H1 (cell line): ENCODE measurements around the gene EMC1. TPM values are rescaled to one million over a fixed set of nuclear protein-coding genes. Genes with fewer than 3 reads are reported as not detected.

Experiments used
- CTCF ChIA-PET: fragments of 300-600 bp; sonication (Branson Sonifier 250); formaldehyde crosslinking; loops from one replicate; lab custom pipeline; 2021; ENCODE audit not compliant: partially characterized antibody; lab: Charles Lee
- POLR2A ChIA-PET: fragments of 300-600 bp; sonication (Branson Sonifier 250); formaldehyde crosslinking; loops from one replicate; lab custom pipeline; 2021; ENCODE audit warnings: inconsistent platforms; ENCODE audit not compliant: partially characterized antibody; lab: Charles Lee
- DNase-seq, 2 experiments: peaks; one replicate each; pipeline versions ENCODE4 v3.0.0 to v3.0.0-alpha.2; 2010 to 2022; ENCODE audit warnings: low spot score in 2 of 2, low read depth in 1 of 2, mixed read lengths in 1 of 2
- FAIRE-seq: peaks from 2 replicates; lab custom pipeline; 2011; peaks lifted over from hg19 to GRCh38; lab: Jason Lieb, UNC
- H2AFZ ChIP-seq: 2 replicates; pipeline ENCODE4 v1.8.1; 2012; ENCODE audit warnings: low read length, inconsistent platforms
- H2AK5ac ChIP-seq: 2 replicates; pipeline ENCODE4 v1.6.1; 2013; ENCODE audit warnings: low read depth, low read length
- H2BK120ac ChIP-seq: replicated peaks from 2 replicates; pipeline ENCODE3; 2013; ENCODE audit warnings: low read depth, low read length, inconsistent platforms
- H2BK12ac ChIP-seq: 2 replicates; pipeline ENCODE4 v1.6.1; 2013; ENCODE audit warnings: low read depth, low read length
- H2BK15ac ChIP-seq: 2 replicates; pipeline ENCODE4 v1.6.1; 2013; ENCODE audit warnings: low read length
- H2BK20ac ChIP-seq: 2 replicates; pipeline ENCODE4 v1.6.1; 2013; ENCODE audit warnings: low read length
- H2BK5ac ChIP-seq: 2 replicates; pipeline ENCODE4 v1.6.1; 2013; ENCODE audit warnings: low read depth, low read length
- H3K14ac ChIP-seq: 2 replicates; pipeline ENCODE4 v1.6.1; 2013; ENCODE audit warnings: inconsistent platforms; ENCODE audit not compliant: insufficient read length
- H3K18ac ChIP-seq: 2 replicates; pipeline ENCODE4 v1.6.1; 2013; ENCODE audit warnings: low read length; ENCODE audit errors: extremely low read depth
- H3K23ac ChIP-seq: 2 replicates; pipeline ENCODE4 v1.6.1; 2013; ENCODE audit warnings: inconsistent platforms; ENCODE audit not compliant: insufficient read length
- H3K23me2 ChIP-seq: 2 replicates; pipeline ENCODE4 v1.6.1; 2013; ENCODE audit warnings: low read depth, low read length
- H3K27ac ChIP-seq: 2 replicates; pipeline ENCODE4 v1.6.1; 2011; ENCODE audit warnings: low read depth, low read length, inconsistent platforms
- H3K27me3 ChIP-seq, 4 experiments: replicated peaks in 1 of 4; 1 replicate in 1 of 4; 2 replicates in 3 of 4; pipeline versions ENCODE4 v1.6.1 to v1.8.1; 2011 to 2013; ENCODE audit warnings: low read length in 3 of 4, mild to moderate bottlenecking in 3 of 4, inconsistent platforms in 2 of 4, mixed read lengths in 2 of 4, moderate library complexity in 1 of 4; ENCODE audit not compliant: control insufficient read depth in 3 of 4, insufficient read depth in 3 of 4; ENCODE audit errors: extremely low read depth in 1 of 4
- H3K36me3 ChIP-seq, 4 experiments: 2 replicates each; pipeline versions ENCODE4 v1.6.1 to v1.8.1; 2011 to 2013; ENCODE audit warnings: mild to moderate bottlenecking in 4 of 4, low read length in 3 of 4, moderate library complexity in 2 of 4, control low read depth in 1 of 4, inconsistent platforms in 1 of 4; ENCODE audit not compliant: insufficient read depth in 4 of 4, control insufficient read depth in 2 of 4
- H3K4ac ChIP-seq: replicated peaks from 2 replicates; pipeline ENCODE3; 2013; ENCODE audit warnings: low read length, low read depth, mixed read lengths, inconsistent platforms; ENCODE audit not compliant: insufficient read length
- H3K4me1 ChIP-seq, 4 experiments: replicated peaks in 1 of 4; 1 replicate in 1 of 4; 2 replicates in 3 of 4; pipeline versions ENCODE4 v1.6.1 to v1.8.1; 2011 to 2013; ENCODE audit warnings: low read length in 3 of 4, inconsistent platforms in 2 of 4, mixed read lengths in 1 of 4; ENCODE audit not compliant: insufficient read depth in 4 of 4, control insufficient read depth in 3 of 4
- H3K4me2 ChIP-seq, 2 experiments: 2 replicates each; pipeline versions ENCODE4 v1.6.1 to v1.8.1; 2011 to 2013; ENCODE audit warnings: low read depth in 2 of 2, low read length in 2 of 2, control low read depth in 1 of 2, inconsistent platforms in 1 of 2, mild to moderate bottlenecking in 1 of 2; ENCODE audit not compliant: insufficient read depth in 1 of 2
- H3K4me3 ChIP-seq, 4 experiments: fragments of 200-600, 300-600 bp in 1 of 4; sonication (generic), shearing (Covaris generic), sonication (Bioruptor Twin) in 1 of 4; 2 replicates each; pipeline versions ENCODE4 v1.5.1 to v1.8.1; 2011 to 2016; ENCODE audit warnings: low read length in 4 of 4, low read depth in 3 of 4, control low read depth in 2 of 4, inconsistent platforms in 2 of 4, mild to moderate bottlenecking in 2 of 4, mixed read lengths in 1 of 4, moderate library complexity in 1 of 4; ENCODE audit not compliant: insufficient read depth in 2 of 4; ENCODE audit errors: extremely low read depth in 1 of 4
- H3K56ac ChIP-seq: replicated peaks from 2 replicates; pipeline ENCODE3; 2013; ENCODE audit warnings: low read depth, mild to moderate bottlenecking, mixed read lengths, low read length, inconsistent platforms; ENCODE audit not compliant: insufficient read length
- H3K79me1 ChIP-seq: 2 replicates; pipeline ENCODE4 v1.6.1; 2013; ENCODE audit warnings: low read depth, low read length, control low read depth
- H3K79me2 ChIP-seq, 2 experiments: 2 replicates each; pipeline versions ENCODE4 v1.6.1 to v1.8.1; 2012 to 2013; ENCODE audit warnings: low read length in 2 of 2, mild to moderate bottlenecking in 2 of 2, inconsistent platforms in 1 of 2; ENCODE audit not compliant: insufficient read depth in 2 of 2, control insufficient read depth in 1 of 2
- H3K9ac ChIP-seq, 4 experiments: replicated peaks in 1 of 4; 1 replicate in 1 of 4; 2 replicates in 3 of 4; pipeline versions ENCODE4 v1.6.1 to v1.8.1; 2011 to 2013; ENCODE audit warnings: low read depth in 3 of 4, low read length in 3 of 4, control low read depth in 2 of 4, mild to moderate bottlenecking in 2 of 4, moderate library complexity in 2 of 4, inconsistent platforms in 1 of 4; ENCODE audit errors: extremely low read depth in 1 of 4
- H3K9me3 ChIP-seq, 2 experiments: 2 replicates each; pipeline versions ENCODE4 v1.6.1 to v1.8.1; 2012 to 2013; ENCODE audit warnings: mild to moderate bottlenecking in 2 of 2, moderate library complexity in 2 of 2, control low read depth in 1 of 2, inconsistent platforms in 1 of 2, low read depth in 1 of 2, low read length in 1 of 2, mixed read lengths in 1 of 2; ENCODE audit not compliant: insufficient read depth in 2 of 2
- H4K20me1 ChIP-seq, 2 experiments: replicated peaks in 1 of 2; 2 replicates each; pipeline versions ENCODE3 to v1.8.1; 2011 to 2013; ENCODE audit warnings: inconsistent platforms in 2 of 2, low read length in 2 of 2, mild to moderate bottlenecking in 1 of 2; ENCODE audit not compliant: insufficient read depth in 2 of 2, control insufficient read depth in 1 of 2
- H4K5ac ChIP-seq: 2 replicates; pipeline ENCODE4 v1.6.1; 2013; ENCODE audit warnings: low read length, low read depth, mixed read lengths, inconsistent platforms; ENCODE audit not compliant: insufficient read length
- H4K8ac ChIP-seq: 2 replicates; pipeline ENCODE4 v1.8.0; 2013; ENCODE audit warnings: mild to moderate bottlenecking, moderate library complexity, low read length, inconsistent platforms; ENCODE audit not compliant: insufficient read depth; ENCODE audit errors: extremely low read depth
- H4K91ac ChIP-seq: replicated peaks from 2 replicates; pipeline ENCODE3; 2013; ENCODE audit warnings: low read length, mixed read lengths, inconsistent platforms; ENCODE audit not compliant: insufficient read length
- BACH1 ChIP-seq: IDR thresholded peaks from 2 replicates; pipeline ENCODE4 v1.6.1; 2012; ENCODE audit warnings: low read length, improper control_type of control experiment
- CHD2 ChIP-seq: IDR thresholded peaks from 2 replicates; pipeline ENCODE4 v1.6.1; 2012; ENCODE audit warnings: low read length, improper control_type of control experiment
- CTCF ChIP-seq, 3 experiments: IDR thresholded peaks; 1 replicate in 2 of 3; 2 replicates in 1 of 3; pipeline versions ENCODE4 v1.5.1 to v1.6.1; 2011; ENCODE audit warnings: low read length in 3 of 3, mild to moderate bottlenecking in 3 of 3, inconsistent platforms in 2 of 3, low read depth in 1 of 3, moderate library complexity in 1 of 3; ENCODE audit not compliant: insufficient read depth in 1 of 3; ENCODE audit errors: control extremely low read depth in 1 of 3
- EZH2 ChIP-seq: fragments of 200-600 bp; sonication (generic); IDR thresholded peaks from 2 replicates; pipeline ENCODE4 v1.7.1; 2012; ENCODE audit warnings: low read depth, mild to moderate bottlenecking, moderate library complexity, low read length, inconsistent platforms; ENCODE audit not compliant: severe bottlenecking
- PHF8 ChIP-seq: fragments of 200-600 bp; sonication (generic); conservative IDR thresholded peaks from 2 replicates; pipeline ENCODE4 v1.7.1; 2012; ENCODE audit warnings: low read depth, mild to moderate bottlenecking, inconsistent platforms, low read length, moderate library complexity
- POLR2A ChIP-seq, 2 experiments: IDR thresholded peaks; 1 replicate in 1 of 2; 2 replicates in 1 of 2; pipeline ENCODE4 v1.6.1; 2011; ENCODE audit warnings: low read depth in 2 of 2, low read length in 2 of 2, mild to moderate bottlenecking in 2 of 2; ENCODE audit errors: control extremely low read depth in 1 of 2
- SP2 ChIP-seq: IDR thresholded peaks from 2 replicates; pipeline ENCODE4 v1.6.1; 2012; ENCODE audit warnings: mild to moderate bottlenecking, low read length, inconsistent platforms
- TAF7 ChIP-seq: optimal IDR thresholded peaks from 2 replicates; pipeline ENCODE3; 2011; ENCODE audit warnings: low read depth, mild to moderate bottlenecking, inconsistent platforms, low read length, moderate library complexity, borderline replicate concordance
- TBP ChIP-seq: IDR thresholded peaks from 2 replicates; pipeline ENCODE4 v1.6.1; 2011; ENCODE audit warnings: low read depth, low read length, improper control_type of control experiment
- YY1 ChIP-seq: IDR thresholded peaks from 2 replicates; pipeline ENCODE4 v1.6.1; 2011; ENCODE audit warnings: low read depth, mild to moderate bottlenecking, low read length
- WGBS, 2 experiments: shearing (Covaris generic) in 1 of 2; methylation state at CpG; one replicate each; pipeline versions ENCODE4 v1.1.6 to v1.1.7; 2013 to 2015; ENCODE audit warnings: low lambda C conversion rate in 2 of 2, mixed read lengths in 2 of 2, inconsistent platforms in 1 of 2, low coverage in 1 of 2, missing lambda C conversion rate in 1 of 2; ENCODE audit not compliant: insufficient replicate concordance in 2 of 2, insufficient coverage in 1 of 2, insufficient read length in 1 of 2; ENCODE audit errors: extremely low coverage in 1 of 2, missing lambda C conversion rate in 1 of 2; 5-methylcytosine and 5-hydroxymethylcytosine counted together
- polyA plus RNA-seq, 7 experiments: library from polyadenylated mRNA; depleted of rRNA in 3 of 7; stranded (reverse) in 5 of 7; unstranded in 2 of 7; fragments of >200 nt in 5 of 7; fragments of 200-250 nt in 2 of 7; gene quantifications; 1 replicate in 5 of 7; 2 replicates in 1 of 7; 4 replicates in 1 of 7; pipeline versions ENCODE4 v1.2.1 to v1.2.3, GENCODE V29; 2011 to 2013; ENCODE audit warnings: missing spikeins in 2 of 7, mixed read lengths in 2 of 7
- total RNA-seq: library from RNA; stranded (reverse); fragmentation: NEBNext Ultra II Directional; extraction: Animal tissue kit (Norgen Biotek cat#: 25700); gene quantifications from 2 replicates; pipeline ENCODE4 v1.2.1, GENCODE V29; 2021
- TF ChIP-seq, protein P1 (sequence below): IDR thresholded peaks from 2 replicates; pipeline ENCODE4 v1.6.1; 2011; ENCODE audit warnings: low read length, improper control_type of control experiment

EMC1 gene
- total and polyA plus RNA-seq, 2 of the 8 experiments (the other 6 are each of a cell fraction or from before 2014, with no cell fraction given): 51.0 to 53.5 TPM

DNA sequence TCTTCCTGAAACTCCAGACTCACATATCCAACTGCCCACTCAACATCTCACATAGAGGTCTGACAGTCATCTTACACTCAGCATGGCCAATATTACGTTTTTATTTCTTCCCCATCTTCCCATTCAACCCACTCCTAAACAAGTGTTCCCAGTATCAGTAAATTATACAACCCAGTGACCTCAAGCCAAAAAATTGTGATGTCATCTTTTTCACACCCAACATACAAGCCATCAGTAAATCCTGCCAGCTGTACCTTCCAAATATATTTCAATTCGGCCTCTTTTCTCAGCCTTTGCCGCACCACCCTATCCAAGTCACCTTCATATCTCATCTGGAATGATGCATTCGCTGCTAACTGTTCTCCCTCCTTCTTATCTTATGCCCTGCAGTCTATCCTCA lies 60.9 kb downstream of the EMC1 start:
- Histone ChIP-seq H3K4me2 (no peak overlapping the region; a peak in 1 of 4 replicates), H2AFZ (no peak overlapping the region), H3K27me3 (no peaks in the 10 kb centered on the region), H3K56ac (no peak overlapping the region), H4K91ac (no peak overlapping the region), H3K4me1 (peaks cover 0 to 2% (median 0%) of the 10 kb centered on the region in 4 experiments; a peak in 1 of 7 replicates), H2BK120ac (no peak overlapping the region), H2AK5ac (no peak overlapping the region), H3K23ac (no peak overlapping the region), H3K79me2 (peaks cover 0 to 5% of the 10 kb centered on the region in 2 experiments; a peak in 1 of 4 replicates), H2BK5ac (no peak overlapping the region), H3K4ac (no peak overlapping the region), H4K20me1 (peaks cover 0 to 9% of the 10 kb centered on the region in 2 experiments), H3K18ac (no peak overlapping the region), H2BK12ac (no peak overlapping the region), H2BK20ac (no peak overlapping the region), H4K8ac (no peak overlapping the region), H4K5ac (no peak overlapping the region), H3K27ac (no peak overlapping the region), H3K9ac (no peak overlapping the region)
- no peak for FAIRE-seq
- ChIA-PET POLR2A (interaction anchor here (1.0 to 1.4 kb wide), 2 partner anchors 19 to 20 kb away, joined by 3 to 4 read pairs; no protein-coding TSS in a partner anchor), CTCF (interaction anchor here (0.7 kb wide), 1 partner anchor 77 kb away, joined by 4 read pairs; no protein-coding TSS in a partner anchor)
- WGBS, 2 experiments: 87% methylated on average over 4 of the region's 4 CpGs; no CpG with 5 or more reads in 1 of the 2 experiments
- TF ChIP-seq TAF7: no peak
- no peak for TF ChIP-seq SP2
- TF ChIP-seq, protein P1, sequence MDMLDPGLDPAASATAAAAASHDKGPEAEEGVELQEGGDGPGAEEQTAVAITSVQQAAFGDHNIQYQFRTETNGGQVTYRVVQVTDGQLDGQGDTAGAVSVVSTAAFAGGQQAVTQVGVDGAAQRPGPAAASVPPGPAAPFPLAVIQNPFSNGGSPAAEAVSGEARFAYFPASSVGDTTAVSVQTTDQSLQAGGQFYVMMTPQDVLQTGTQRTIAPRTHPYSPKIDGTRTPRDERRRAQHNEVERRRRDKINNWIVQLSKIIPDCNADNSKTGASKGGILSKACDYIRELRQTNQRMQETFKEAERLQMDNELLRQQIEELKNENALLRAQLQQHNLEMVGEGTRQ: no peak
- TF ChIP-seq POLR2A (IDR thresholded peaks at IDR 0.05; ENCODE audit: control extremely low read depth in 1 of 2, low read depth in 2 of 2, low read length in 2 of 2): no peak
- TF ChIP-seq EZH2: no peak
- no peak for TF ChIP-seq CTCF (IDR thresholded peaks at IDR 0.05; ENCODE audit: control extremely low read depth in 1 of 3, insufficient read depth in 1 of 3, low read depth in 1 of 3, low read length in 3 of 3)
- TF ChIP-seq CHD2: no peak
- TF ChIP-seq TBP: no peak
- no peak for TF ChIP-seq YY1
- TF ChIP-seq PHF8: no peak
- no peak for TF ChIP-seq BACH1
- TF ChIP-seq, all 59 proteins: peak for 0
- no peaks in the 10 kb centered on the region for H3K79me1 ChIP-seq
- H3K36me3 ChIP-seq: peaks cover 23 to 76% (median 58%) of the 10 kb centered on the region in 4 experiments
- no peaks in the 10 kb centered on the region for H3K9me3 ChIP-seq
- H3K4me3 ChIP-seq: no peak overlapping the region
- no peak overlapping the region for H3K14ac ChIP-seq
- DNase-seq: no peak
- no peak overlapping the region for H2BK15ac ChIP-seq
- H3K23me2 ChIP-seq: peaks cover 4% of the 10 kb centered on the region; the same call in 1 of the 2 replicates
